NOMO-1 treated with DMSO at 0.1 percent for 48 hours (cell line): ENCODE results near the gene GAREM1.
A peak's percentile ranks its signal among the peaks of the same experiment; 100 is the strongest.

Source experiments
- DNase-seq: peaks from one replicate; lab custom pipeline; 2025; ENCODE audit not compliant: unreplicated experiment; lab: John Stamatoyannopoulos, UW

The GAREM1 gene

DNA sequence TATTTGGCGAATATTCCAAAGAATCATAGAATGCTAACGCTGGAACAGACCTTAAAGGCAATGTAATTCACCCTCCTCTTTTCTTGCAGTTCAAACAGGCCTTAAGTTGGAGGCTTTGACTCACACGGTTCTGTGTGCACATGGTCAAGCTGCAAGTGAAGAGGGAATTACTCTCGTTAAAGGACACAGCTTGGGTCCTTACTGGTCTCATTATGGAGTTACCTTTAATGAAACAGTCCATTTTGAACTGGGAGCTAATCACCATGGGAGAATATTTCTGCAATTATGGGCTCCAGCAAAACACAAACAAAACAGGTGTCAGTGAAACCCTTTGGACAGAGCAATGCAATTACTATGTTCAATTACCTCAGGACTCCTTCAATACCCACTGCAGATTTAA is 135.5 kb downstream of the GAREM1 start:
- DNase-seq: no peak

DNA sequence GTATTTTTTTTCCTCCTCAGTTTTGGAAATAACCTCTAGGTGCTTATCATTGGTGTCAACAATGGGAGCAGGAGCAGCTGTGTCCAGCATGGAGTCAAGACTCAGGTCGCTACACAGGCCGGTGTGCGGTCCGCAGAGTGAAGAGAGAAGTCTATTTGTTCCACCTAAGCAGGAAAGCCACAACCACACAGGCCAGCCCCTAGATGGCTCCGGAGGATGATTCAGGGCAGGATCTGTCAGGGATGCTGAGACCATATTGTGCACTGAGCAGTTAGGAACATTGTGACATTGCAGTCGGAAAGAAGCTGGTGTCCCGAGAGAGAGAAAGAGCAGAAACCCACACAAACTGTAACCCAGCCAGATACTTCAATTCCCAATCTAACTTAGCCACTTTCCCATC is 136.9 kb downstream of the GAREM1 start:
- no peak for DNase-seq

DNA sequence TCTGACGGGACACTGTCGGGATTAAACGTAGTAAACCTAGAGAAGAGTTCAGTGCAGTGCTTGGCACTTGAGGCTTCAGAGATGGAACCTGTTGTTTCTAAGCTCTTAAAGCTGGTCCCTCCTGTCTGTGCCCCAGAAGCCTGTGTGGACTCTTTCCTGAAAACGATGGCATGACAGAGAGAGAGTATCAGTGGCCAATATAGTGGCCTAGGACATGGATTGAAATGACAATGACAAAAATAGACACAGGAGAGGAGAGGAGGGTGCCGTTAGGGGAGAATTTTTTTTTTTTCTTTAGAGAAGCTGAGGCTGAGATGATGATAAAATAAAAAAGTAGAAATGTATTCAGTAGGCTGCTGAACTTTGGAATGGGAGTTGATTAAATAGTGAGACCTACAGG is 138.0 kb downstream of the GAREM1 start:
- no peak for DNase-seq

DNA sequence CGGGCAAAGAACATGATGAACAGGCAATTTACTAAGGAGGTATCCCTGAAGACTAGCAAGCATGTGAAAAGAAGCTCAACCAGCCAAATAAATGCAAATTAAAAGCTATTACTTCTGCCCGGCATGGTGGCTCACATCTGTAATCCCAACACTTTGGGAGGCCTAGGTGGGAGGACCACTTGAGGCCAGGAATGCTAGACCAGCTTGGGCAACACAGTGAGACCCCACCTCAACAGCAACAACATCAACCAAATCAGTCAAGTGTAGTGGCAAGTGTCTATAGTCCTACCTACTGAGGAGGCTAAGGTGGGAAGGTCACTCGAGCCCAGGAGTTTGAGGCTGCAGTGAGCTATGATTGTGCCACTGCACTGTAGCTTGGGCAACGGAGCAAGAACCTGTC is 141.7 kb downstream of the GAREM1 start:
- DNase-seq: no peak

DNA sequence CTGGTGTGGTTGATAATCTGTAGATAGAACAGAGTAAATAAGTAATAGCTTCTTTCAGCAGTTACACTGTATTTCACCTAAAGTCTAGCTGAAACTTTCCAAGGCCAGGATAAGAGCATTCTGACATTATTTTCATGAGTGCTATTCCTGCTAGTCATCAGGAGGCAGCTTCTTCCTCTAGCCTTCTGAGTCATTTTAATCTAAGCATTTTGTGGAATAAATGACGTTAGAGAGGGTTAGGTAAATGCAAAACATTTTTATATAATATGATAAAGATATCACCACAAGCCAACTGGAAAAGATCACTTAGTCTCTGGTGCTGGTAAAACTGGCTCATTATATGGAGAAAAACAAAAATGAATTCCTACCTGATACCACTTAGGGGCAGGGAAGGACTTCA is 142.3 kb downstream of the GAREM1 start:
- DNase-seq: no peak

DNA sequence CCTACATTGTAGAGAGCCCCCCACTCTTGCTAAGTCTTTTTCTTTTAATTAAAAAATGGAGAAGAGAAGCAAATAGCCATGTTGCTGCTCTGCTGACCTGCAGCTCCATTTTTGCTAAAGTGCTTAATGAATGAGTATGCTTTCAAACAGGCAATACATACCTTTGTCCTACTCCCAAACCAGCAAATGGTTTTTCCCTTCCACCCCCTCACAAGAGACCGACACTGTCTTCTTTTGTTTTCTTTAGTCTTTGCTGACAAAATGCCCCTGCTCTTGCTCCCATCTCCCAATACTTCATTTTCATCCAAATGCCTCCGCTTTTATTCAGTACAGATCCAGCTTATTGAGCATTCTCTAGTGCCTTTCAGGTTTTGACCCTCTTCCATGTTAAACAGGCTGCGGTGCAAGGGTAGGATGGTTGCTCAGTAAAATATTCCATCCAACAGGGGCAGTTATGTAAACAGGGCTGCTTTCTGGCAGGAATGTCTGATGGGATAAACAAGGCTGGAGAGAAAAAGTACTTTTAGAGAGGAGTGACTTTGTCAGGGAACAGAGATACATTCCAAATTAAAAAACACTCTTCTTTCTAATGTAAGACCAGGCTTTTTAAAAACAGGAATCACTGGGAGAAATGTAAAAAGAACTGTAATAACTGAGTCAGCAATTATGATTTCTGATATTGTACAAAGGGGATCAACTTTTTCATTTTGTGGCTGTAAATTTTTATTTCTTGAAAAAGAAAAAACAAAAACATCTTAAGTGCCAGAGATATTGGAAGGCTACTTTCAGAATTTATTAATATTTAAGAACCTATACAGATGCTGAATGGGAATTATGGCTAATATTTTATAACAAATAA is 144.0 kb downstream of the GAREM1 start:
- no peak for DNase-seq

DNA sequence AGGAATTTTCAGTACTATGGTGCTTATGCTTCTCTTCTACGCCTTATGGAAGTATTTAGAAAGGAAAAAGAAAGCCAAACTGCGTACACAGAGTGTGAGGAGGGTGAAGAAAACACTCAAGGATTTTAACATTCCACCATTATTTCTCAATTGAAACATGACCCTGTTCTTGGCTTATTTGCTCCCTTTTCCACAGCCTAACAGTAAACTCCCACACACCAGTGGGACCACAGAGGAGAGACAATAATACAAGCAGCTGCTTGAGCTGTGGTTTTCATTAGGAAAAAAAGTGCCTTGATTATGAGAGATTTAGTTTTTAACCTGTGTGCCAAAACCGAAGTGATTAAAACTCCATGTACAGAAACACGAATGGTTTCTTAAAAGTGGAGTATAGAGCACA is 146.5 kb downstream of the GAREM1 start:
- no peak for DNase-seq

DNA sequence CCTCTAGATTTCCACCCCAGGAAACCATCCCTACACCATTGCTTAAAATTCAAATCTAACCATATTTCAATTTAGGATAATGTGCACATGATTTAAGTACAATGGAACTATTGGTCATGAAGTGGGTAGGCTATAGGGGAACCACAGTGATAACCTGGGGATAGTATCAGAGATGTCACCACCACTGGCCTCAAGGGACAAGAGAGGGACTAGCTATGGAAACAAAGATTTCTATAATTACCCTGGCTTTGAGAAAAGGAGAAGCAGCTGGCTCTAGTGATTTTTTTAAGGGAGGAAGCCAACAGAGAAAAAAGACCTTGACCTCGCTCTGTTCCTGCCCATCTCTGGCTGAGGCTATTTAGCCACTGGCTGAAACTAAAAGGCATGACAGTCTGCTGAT is 148.9 kb downstream of the GAREM1 start:
- peak; percentile 26 for DNase-seq

DNA sequence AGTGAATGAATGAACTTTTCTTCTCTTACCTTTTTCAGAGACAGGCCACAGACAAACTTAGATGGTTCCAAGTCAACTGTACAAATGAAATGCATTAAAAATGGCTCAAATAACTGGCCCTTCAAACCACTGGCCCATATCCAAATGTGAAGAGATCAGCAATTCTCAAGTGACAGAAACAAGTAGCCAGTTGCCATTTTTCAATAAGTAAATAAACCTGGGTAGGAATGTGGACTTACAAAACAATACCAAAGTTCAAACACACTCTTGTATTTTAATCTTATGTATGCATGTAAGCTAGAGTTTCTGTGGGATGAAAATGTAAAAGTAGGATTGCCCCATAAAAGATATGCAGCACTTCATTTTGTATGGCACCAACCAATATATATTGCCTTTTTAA is 151.6 kb downstream of the GAREM1 start:
- DNase-seq: no peak

DNA sequence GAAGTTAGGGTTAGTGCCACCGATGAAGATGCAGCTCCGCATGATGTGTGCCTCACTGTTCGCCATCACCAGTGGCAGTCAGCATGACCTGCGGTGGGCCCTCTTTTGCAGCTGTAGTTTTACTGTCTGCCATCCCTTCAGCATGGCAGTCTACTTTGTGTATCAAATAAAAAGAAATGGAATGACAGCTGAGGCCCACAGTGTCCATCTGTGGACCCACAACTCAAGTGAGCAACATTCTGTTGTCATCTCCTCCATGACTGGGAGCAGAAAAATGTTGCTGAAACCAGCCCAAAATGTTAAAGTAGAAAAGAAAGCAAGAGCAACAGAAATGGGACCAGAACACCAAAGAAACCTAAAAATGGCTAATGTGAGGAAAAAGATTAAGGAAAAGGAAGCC is 152.1 kb downstream of the GAREM1 start:
- DNase-seq: no peak

DNA sequence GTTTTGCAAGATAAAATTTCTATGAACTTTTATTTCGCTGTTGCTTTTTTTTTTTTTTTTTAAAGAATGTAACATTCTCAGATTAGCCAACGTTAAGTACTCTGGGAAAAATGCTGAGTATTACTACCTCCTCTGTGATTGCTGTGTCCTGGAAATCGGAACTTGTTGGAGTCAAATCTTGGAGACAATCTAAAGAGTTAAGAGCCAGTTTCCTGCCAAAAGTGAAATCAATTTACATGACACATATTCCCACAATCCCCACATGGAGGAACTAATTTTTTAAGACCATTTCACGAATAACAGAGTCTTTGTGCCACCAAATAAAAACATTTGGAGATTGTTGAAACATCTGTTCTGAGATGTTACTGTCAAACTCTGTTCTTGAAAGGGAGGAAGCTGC is 153.0 kb downstream of the GAREM1 start:
- DNase-seq: no peak

DNA sequence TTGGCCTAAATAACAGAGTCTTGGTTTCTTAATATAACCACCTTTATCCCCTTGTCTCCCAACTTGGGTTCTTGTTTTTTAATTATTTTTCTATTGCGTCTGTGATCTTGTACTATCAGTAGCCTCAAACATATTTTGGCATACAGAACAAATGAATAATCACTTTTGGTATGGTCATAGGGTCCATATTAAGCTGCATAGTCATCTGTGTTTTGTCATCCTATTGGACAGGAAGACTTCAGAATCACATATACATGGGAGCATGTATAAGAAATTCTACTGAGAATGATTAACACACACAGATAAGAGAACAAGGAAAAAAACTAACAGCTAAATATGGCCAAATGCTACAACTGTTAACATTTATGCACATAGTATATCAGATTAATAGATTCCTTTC is 154.8 kb downstream of the GAREM1 start:
- no peak for DNase-seq

DNA sequence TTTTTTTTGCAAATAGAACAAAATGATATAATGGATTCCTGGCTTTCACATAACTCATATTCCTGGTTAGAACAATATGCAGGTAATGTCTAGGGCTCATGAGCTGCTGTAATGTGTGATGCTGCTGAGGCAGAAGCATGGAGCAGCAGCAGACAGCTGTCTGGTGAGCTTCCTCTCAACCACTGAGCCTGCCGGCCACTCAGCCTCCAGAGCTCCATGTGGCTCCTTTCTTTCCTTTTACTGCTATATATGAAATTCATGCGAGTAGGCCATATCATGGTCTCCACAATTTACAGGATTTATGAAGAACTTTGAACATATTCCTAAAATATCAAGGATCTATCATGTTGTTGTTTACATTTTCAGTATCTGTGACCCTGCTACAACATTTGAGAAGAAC is 159.9 kb downstream of the GAREM1 start:
- no peak for DNase-seq

DNA sequence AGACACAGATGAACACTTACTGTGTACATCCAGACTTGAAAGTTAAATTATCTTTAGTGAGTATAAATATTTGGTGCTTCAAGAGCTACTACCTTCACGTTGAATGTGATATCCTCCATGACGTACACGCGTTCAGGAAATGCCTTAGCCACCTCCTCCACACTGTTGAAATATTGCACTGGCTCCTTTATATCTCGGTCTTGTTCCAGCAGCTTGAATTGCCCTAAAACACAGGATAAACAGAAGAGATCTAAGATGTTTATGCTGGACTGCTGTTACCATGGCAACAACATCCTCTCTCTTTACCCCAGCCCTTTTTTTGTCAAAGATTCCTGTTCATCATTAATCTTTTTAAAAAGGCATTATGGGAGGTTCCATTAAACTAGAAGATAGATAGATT is 160.6 kb downstream of the GAREM1 start:
- no peak for DNase-seq

DNA sequence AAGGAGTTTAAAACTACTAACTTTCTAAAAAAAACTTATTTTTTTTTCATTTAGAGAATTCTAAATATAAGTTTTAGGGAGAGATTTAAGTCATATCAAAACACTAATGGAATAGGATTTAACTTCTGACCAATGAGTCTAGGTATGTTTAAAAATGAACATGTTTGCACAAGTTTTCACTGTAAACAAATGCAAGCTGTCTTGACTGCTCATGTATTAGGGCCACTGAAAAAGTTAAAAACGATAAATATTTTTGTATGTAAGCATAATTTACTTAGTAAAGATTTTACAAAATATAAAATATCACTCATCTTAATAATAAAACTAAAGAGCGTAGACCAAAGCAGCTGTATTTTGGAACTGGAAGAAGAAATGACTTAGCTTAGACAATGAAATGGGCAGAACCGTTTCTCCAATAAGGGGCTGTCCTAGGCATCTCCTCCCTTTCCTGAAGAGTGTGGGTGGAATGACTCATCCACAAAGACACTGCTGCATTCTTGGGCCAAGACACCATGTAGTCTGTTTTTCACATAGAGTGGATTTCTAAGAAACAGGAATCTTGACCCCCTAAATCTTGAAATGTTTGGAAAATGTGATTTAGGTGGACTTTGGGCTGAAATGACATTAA is 162.1 kb downstream of the GAREM1 start:
- no peak for DNase-seq

DNA sequence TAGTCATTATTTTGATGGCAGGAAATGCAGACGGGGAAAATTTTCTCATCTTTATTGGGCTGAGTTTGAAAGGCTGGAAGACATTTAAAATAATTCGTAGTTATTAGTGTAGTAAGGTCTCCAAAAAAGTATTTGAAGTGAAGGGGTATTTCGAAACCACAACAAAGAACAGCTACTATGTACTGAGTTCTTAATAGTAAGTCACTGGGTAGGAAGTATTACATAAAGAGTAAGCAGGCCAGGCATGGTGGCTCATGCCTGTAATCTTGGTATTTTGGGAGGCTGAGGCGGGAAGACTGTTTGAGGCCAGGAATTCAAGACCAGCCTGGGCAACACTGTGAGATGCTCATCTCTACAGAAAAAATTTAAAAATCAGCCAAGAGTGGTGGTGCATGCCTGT is 167.3 kb downstream of the GAREM1 start:
- no peak for DNase-seq

DNA sequence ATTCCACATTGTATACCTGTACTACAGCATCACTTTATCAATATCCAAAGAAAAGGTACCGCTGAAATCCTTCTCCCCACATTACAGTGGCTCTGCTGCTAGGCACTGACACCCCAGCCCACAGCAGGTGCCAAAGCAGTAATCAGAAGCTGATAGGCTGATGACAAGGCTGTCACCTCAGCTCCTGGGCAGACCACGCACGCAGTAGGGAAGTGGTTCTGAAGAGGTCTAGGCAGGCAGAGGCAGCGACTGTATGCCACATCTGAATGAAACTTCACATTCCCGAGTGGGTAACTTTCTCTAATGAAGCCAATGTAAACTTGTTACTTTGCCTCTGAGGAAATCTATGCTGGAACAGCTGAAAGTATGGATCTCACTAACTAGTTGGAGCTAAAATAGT is 167.9 kb downstream of the GAREM1 start:
- no peak for DNase-seq

DNA sequence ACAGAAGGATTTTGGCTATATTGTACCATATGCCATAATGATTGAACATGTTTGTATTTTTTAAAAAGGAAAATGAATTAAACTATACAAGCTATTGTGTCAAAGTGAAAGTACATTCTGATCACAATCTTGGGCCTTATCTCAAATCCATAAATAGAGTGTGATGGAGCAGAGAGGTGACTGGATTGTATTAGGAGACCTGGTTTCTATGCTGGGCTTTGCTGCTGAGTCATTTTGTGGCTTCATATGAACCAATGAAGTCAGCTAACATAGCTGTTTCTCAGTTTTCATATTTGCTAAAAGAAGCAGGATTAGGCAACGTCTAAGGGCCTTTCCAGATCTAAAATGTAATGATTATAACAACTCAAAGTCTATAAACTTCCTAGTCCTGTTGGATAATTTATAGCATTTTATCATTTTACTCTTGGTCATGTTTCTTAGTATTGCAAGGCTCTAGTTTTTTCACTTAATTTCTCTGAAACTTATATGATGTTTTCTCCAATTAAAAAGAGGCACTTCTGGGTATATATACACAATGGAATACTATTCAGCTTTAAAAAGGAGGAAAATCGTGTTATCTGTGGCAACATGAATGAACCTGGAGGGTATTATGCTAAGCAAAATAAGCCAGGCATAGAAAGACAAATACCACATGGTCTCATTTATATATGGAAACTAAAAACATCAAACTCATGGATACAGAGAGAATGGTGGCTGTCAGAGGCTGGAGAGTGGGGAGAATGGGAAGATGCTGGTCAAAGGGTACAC is 168.5 kb downstream of the GAREM1 start:
- peak; percentile 51 for DNase-seq

DNA sequence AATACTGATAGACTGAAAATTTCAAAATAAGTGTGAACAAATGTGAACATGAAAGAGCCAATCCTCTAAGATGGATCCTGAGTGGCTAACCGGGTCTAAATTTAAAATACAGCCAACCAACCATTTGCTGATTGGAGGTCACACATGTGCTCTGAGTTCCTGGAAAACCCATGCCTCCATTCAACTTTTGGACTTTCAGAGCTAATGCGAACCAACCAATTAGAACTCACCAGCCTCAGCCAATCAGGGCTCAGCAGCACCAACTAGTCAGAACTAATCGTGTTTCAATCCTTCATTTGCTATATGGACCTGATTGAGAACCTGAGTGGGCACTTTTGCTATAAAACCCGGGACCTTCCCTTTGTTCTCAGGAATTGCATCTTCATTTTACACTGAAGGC is 169.3 kb downstream of the GAREM1 start:
- DNase-seq: no peak

DNA sequence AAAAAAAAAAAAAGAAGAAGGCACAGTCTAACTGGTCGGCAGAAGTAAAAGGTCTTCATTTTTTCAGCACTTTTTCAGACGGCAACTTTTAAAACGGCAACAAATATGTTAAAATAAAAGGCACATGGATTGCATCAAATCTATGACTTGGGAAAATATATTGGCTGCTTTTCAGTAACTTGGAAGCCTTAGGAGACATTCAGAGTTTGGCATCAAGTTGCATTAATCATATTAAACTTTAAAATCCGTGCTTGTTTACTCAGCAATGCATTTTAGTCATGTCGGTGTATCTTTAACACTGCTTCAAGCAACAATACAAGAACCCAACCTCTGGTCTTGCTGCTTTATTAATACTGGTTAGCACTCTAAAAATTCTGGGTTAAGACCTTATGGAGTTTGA is 169.8 kb downstream of the GAREM1 start:
- no peak for DNase-seq

DNA sequence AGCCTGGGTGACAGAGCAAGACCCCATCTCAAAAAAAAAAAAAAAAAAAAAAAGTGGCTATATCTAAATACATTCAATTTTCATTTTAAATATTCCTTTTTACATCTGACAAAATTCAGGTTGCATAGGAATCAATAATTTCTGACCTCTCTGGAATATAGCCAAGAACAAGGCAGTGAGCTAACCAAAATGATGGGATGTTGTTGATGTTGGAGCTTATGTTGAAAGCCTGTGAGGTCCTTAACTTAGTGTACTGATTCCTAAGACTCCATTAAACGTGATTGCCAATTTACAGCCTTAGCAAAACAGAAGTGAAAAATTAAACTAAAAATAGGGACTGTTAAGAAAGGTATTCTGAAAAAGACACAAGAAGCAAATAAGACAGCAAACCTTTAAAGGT is 171.2 kb downstream of the GAREM1 start:
- no peak for DNase-seq

DNA sequence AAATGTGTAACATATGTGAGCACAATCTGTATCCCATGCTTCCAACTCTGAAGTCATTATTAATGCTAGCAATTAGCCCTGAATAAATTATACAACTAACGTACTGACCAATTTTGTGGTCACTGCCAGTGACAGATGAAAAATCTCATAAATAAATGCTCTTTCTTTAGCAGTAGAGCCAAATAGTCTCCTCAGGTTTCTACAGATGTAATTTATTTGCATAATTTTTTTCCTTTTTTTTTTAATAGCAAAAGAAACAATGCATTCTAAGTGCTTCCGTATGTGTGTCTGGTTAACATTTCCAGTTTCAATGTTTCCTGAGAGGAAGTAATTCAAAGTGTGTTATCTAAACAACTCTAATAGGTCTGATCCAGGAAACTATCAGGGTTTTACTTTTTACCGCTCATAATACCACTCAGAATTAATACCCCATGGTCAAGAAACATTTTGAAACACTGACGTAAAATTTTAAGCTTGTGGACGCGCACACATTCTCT is 172.5 kb downstream of the GAREM1 start:
- DNase-seq: no peak
